ENCODE data around the gene C6orf132.

The C6orf132 gene

GRCh38 chr6:42095094-42095493 lies 47.3 kb downstream of the C6orf132 start:
- Mint-ChIP-seq H3K4me1 (ENCODE audit: low read depth) (peaks cover 3% of the 10 kb centered on the region), H3K27me3 (no peaks in the 10 kb centered on the region), H3K4me3 (no peak overlapping the region), H3K27ac (no peak overlapping the region), H3K9me3 (ENCODE audit: low read depth) (no peaks in the 10 kb centered on the region), H3K36me3 (no peaks in the 10 kb centered on the region)

GRCh38 chr6:42093582-42094329 lies 48.7 kb downstream of the C6orf132 start:
- H3K9me3 Mint-ChIP-seq (ENCODE audit: low read depth) = no peaks in the 10 kb centered on the region
- no peak overlapping the region for H3K4me3 Mint-ChIP-seq
- H3K27me3 Mint-ChIP-seq = no peaks in the 10 kb centered on the region
- no peaks in the 10 kb centered on the region for H3K4me1 Mint-ChIP-seq (ENCODE audit: low read depth)
- H3K36me3 Mint-ChIP-seq = no peaks in the 10 kb centered on the region
- no peak overlapping the region for H3K27ac Mint-ChIP-seq

GRCh38 chr6:42091718-42092023 lies 50.7 kb downstream of the C6orf132 start:
- Mint-ChIP-seq H3K36me3 (no peaks in the 10 kb centered on the region), H3K4me1 (ENCODE audit: low read depth) (no peaks in the 10 kb centered on the region), H3K4me3 (no peak overlapping the region), H3K27ac (no peak overlapping the region), H3K27me3 (no peaks in the 10 kb centered on the region), H3K9me3 (ENCODE audit: low read depth) (no peaks in the 10 kb centered on the region)

- Mint-ChIP-seq H3K9me3 (ENCODE audit: low read depth) (no peaks in the 10 kb centered on the region), H3K4me1 (ENCODE audit: low read depth) (no peaks in the 10 kb centered on the region), H3K36me3 (no peaks in the 10 kb centered on the region), H3K27ac (no peak overlapping the region), H3K4me3 (no peak overlapping the region), H3K27me3 (no peaks in the 10 kb centered on the region)
Measured at GRCh38 chr6:42090819-42091717, 51.4 kb downstream of the C6orf132 start.

GRCh38 chr6:42088101-42088591 lies 54.3 kb downstream of the C6orf132 start:
- Mint-ChIP-seq H3K9me3 (ENCODE audit: low read depth) (no peaks in the 10 kb centered on the region), H3K4me3 (no peak overlapping the region), H3K36me3 (no peaks in the 10 kb centered on the region), H3K27ac (no peak overlapping the region), H3K4me1 (ENCODE audit: low read depth) (no peaks in the 10 kb centered on the region), H3K27me3 (no peaks in the 10 kb centered on the region)

GRCh38 chr6:42086046-42087035 lies 56.1 kb downstream of the C6orf132 start:
- H3K27me3 Mint-ChIP-seq = no peaks in the 10 kb centered on the region
- H3K27ac Mint-ChIP-seq = peak overlapping the region; percentile 34
- H3K9me3 Mint-ChIP-seq (ENCODE audit: low read depth) = no peaks in the 10 kb centered on the region
- no peak overlapping the region for H3K4me3 Mint-ChIP-seq
- no peaks in the 10 kb centered on the region for H3K36me3 Mint-ChIP-seq
- H3K4me1 Mint-ChIP-seq (ENCODE audit: low read depth) = no peaks in the 10 kb centered on the region

GRCh38 chr6:42084889-42085288 lies 57.5 kb downstream of the C6orf132 start:
- Mint-ChIP-seq H3K27ac (no peak overlapping the region), H3K4me3 (no peak overlapping the region), H3K27me3 (no peaks in the 10 kb centered on the region), H3K4me1 (ENCODE audit: low read depth) (no peaks in the 10 kb centered on the region), H3K36me3 (no peaks in the 10 kb centered on the region), H3K9me3 (ENCODE audit: low read depth) (no peaks in the 10 kb centered on the region)

GRCh38 chr6:42083530-42083929 lies 58.9 kb downstream of the C6orf132 start:
- H3K9me3 Mint-ChIP-seq (ENCODE audit: low read depth) = no peaks in the 10 kb centered on the region
- H3K4me3 Mint-ChIP-seq = no peak overlapping the region
- no peaks in the 10 kb centered on the region for H3K27me3 Mint-ChIP-seq
- no peaks in the 10 kb centered on the region for H3K36me3 Mint-ChIP-seq
- no peaks in the 10 kb centered on the region for H3K4me1 Mint-ChIP-seq (ENCODE audit: low read depth)
- peak overlapping the region; percentile 64 for H3K27ac Mint-ChIP-seq

GRCh38 chr6:42079941-42080464 lies 62.4 kb downstream of the C6orf132 start:
- no peaks in the 10 kb centered on the region for H3K36me3 Mint-ChIP-seq
- H3K4me1 Mint-ChIP-seq (ENCODE audit: low read depth) = peaks cover 2% of the 10 kb centered on the region
- no peaks in the 10 kb centered on the region for H3K27me3 Mint-ChIP-seq
- no peaks in the 10 kb centered on the region for H3K9me3 Mint-ChIP-seq (ENCODE audit: low read depth)
- no peak overlapping the region for H3K27ac Mint-ChIP-seq
- no peak overlapping the region for H3K4me3 Mint-ChIP-seq

- no peak overlapping the region for H3K4me3 Mint-ChIP-seq
- no peaks in the 10 kb centered on the region for H3K27me3 Mint-ChIP-seq
- peaks cover under 1% of the 10 kb centered on the region for H3K36me3 Mint-ChIP-seq
- H3K4me1 Mint-ChIP-seq (ENCODE audit: low read depth) = peaks cover 2% of the 10 kb centered on the region
- H3K27ac Mint-ChIP-seq = no peak overlapping the region
- H3K9me3 Mint-ChIP-seq (ENCODE audit: low read depth) = no peaks in the 10 kb centered on the region
Measured at GRCh38 chr6:42078386-42078785, 64.0 kb downstream of the C6orf132 start.

GRCh38 chr6:42075159-42075838 lies 67.1 kb downstream of the C6orf132 start:
- no peak overlapping the region for H3K4me3 Mint-ChIP-seq
- H3K9me3 Mint-ChIP-seq (ENCODE audit: low read depth) = no peaks in the 10 kb centered on the region
- no peak overlapping the region for H3K27ac Mint-ChIP-seq
- peaks cover 3% of the 10 kb centered on the region for H3K36me3 Mint-ChIP-seq
- H3K4me1 Mint-ChIP-seq (ENCODE audit: low read depth) = peaks cover 4% of the 10 kb centered on the region
- no peaks in the 10 kb centered on the region for H3K27me3 Mint-ChIP-seq

- Mint-ChIP-seq H3K4me3 (no peak overlapping the region), H3K9me3 (ENCODE audit: low read depth) (no peaks in the 10 kb centered on the region), H3K27me3 (no peaks in the 10 kb centered on the region), H3K27ac (no peak overlapping the region), H3K36me3 (peaks cover 3% of the 10 kb centered on the region), H3K4me1 (ENCODE audit: low read depth) (peaks cover 4% of the 10 kb centered on the region)
Measured at GRCh38 chr6:42073287-42073686, 69.1 kb downstream of the C6orf132 start.

GRCh38 chr6:42071881-42072583 lies 70.4 kb downstream of the C6orf132 start:
- Mint-ChIP-seq H3K9me3 (ENCODE audit: low read depth) (no peaks in the 10 kb centered on the region), H3K4me1 (ENCODE audit: low read depth) (peaks cover 4% of the 10 kb centered on the region), H3K27me3 (no peaks in the 10 kb centered on the region), H3K36me3 (peaks cover 3% of the 10 kb centered on the region), H3K27ac (peak overlapping the region; percentile 38), H3K4me3 (no peak overlapping the region)

Data from activated naive CD8-positive, alpha-beta T cell (primary cell).